HL-60/S4 treated with retinoic acid at 250 ng/mL for 4 days and 3 days (cell line): ENCODE measurements around the gene PIK3CG.
"Not testable (repeated sequence)": the region's sequence is repeated elsewhere in the genome, so short reads cannot be mapped to it uniquely, and the experiment has no call there.

Source experiments
- in situ Hi-C: fragments of 300-500 bp; cut with MboI; formaldehyde crosslinking; loops from 2 replicates; pipeline ENCODE4 v1.7.0; 2022; ENCODE audit warnings: low sequenced_read_pairs

Gene PIK3CG

DNA sequence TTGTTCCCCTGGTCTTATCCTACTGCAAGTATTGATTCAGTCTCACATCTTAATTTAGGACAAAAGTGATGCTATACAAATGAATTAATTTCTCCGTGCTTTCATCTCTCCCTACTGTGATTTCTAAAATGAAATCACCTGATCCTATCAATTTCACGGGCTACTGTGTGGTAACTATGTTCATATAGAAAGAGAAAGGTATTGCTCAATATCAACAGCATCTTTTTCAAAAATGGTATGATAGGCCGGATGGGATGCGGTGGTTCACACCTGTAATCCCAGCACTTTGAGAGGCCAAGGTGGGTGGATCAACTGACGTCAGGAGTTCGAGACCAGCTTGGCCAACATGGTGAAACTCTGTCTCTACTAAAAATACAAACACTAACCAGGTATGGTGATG, 71.2 kb downstream of the PIK3CG start:
- in situ Hi-C loops: no loop called here

DNA sequence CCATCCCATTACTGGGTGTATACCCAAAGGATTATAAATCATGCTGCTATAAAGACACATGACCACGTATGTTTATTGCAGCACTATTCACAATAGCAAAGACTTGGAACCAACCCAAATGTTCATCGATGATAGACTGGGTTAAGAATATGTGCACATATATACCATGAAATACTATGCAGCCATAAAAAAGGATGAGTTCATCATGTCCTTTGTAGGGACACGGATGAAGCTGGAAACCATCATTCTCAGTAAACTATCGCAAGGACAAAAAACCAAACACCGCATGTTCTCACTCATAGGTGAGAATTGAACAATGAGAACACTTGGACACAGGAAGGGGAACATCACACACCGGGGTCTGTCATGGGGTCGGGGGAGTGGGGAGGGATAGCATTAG, 73.0 kb downstream of the PIK3CG start:
- in situ Hi-C loops: not testable (repeated sequence)

DNA sequence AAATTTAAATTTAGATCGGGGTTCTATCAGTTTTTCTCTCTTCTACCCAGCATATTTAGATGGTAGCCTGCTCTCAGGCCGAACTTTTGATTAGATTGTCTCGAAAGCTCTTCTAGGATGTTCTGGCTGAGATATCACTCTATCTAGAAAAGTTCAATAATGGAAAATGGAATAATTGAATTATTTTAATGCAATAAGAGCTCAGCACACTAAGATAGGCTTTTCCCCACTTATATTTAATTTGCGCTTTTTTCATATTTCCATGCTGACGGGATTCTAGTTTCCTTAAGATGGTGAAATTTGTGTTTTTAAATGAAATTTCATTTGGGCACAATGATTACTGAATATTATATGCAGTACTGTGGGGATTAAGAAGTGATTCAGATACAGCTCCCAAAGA, 73.7 kb downstream of the PIK3CG start:
- in situ Hi-C loops: no loop called here

GRCh38 chr7:106944035-106944665, 79.1 kb downstream of the PIK3CG start:
- in situ Hi-C loops: no loop called here

DNA sequence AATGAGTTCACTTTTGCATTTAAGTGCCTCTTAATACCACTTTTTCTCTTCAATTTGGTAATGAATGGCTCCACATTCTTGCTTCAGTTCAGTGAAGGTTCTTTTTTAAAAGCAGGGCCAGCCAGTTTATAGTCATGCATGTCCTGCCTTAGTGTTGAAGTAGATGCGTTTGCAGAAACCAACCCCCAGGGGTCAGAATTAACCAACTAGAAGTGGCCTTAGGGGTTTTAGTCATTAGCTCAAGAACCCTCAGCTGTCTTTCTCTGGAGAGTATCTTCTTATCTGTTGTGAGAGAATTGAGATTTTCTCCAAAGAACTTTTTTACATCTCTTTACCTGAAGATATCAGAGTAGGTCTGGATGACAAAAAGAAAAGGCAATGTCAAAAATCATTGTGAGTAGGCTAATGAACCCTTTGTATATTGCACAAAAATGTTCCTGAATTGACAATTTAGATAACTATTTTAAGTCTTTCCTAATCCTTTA, 82.2 kb downstream of the PIK3CG start:
- in situ Hi-C loops: no loop called here

GRCh38 chr7:106952001-106952657, 87.0 kb downstream of the PIK3CG start:
- in situ Hi-C loops: loop anchor here (10.0 kb wide), 1 partner anchor 203 kb away; no protein-coding TSS in a partner anchor

- in situ Hi-C loops: loop anchor here (10.0 kb wide), 1 partner anchor 202 kb away; no protein-coding TSS in a partner anchor
These were observed 87.7 kb downstream of the PIK3CG start for GRCh38 chr7:106952658-106953231.

- in situ Hi-C loops: loop anchor here (10.0 kb wide), 1 partner anchor 200 kb away; no protein-coding TSS in a partner anchor
These were observed 89.8 kb downstream of the PIK3CG start for GRCh38 chr7:106954840-106955239.

DNA sequence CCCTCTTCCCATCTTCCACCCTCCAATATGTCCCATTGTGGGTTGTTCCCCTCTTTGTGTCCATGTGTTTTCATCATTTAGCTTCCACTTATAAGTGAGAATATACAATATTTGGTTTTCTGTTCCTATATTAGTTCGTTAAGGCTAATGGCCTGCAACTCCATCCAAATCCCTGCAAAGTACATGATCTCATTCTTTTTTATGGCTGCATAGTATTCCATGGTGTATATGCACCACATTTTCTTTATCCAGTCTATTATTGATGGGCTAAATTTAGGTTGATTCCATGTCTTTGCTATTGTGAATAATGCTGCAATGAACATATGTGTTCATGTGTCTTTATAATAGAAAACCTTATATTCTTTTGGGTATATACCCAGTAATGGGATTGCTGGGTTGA, 90.8 kb downstream of the PIK3CG start:
- in situ Hi-C loops: loop anchor here (10.0 kb wide), 1 partner anchor 199 kb away; no protein-coding TSS in a partner anchor
